SK-N-SH (cell line): ENCODE measurements around the gene TNRC6B. TPM values are rescaled to one million over a fixed set of nuclear protein-coding genes. Genes with fewer than 3 reads are reported as not detected.
A peak's percentile ranks its signal among the peaks of the same experiment; 100 is the strongest.

Experiments used
- CTCF ChIA-PET: fragments of 300-600, 350-600 bp; formaldehyde crosslinking; extraction: SDS; loops from one replicate; lab custom pipeline; 2021; lab: Yijun Ruan, JAX
- POLR2A ChIA-PET: fragments of 350-600 bp; sonication (Branson Sonifier 250); formaldehyde crosslinking; extraction: SDS; loops from one replicate; lab custom pipeline; 2020; ENCODE audit warnings: antibody characterized with exemption, inconsistent platforms; lab: Yijun Ruan, JAX
- DNase-seq: peaks from one replicate; pipeline ENCODE4 v3.0.0; 2012
- H2AFZ ChIP-seq: fragments of 200-600 bp; sonication (generic); 2 replicates; pipeline ENCODE4 v1.8.1; 2016; ENCODE audit warnings: antibody characterized with exemption, mild to moderate bottlenecking, low read depth
- H3F3A ChIP-seq: fragments of 200-600 bp; sonication (generic); replicated peaks from 2 replicates; pipeline ENCODE3; 2016; ENCODE audit warnings: antibody characterized with exemption, mild to moderate bottlenecking; ENCODE audit not compliant: insufficient read depth
- H3K27ac ChIP-seq, 2 experiments: fragments of 200-500 bp in 1 of 2; fragments of 200-600 bp in 1 of 2; sonication (Bioruptor generic) in 1 of 2; sonication (generic), shearing (Covaris generic) in 1 of 2; 2 replicates each; pipeline versions ENCODE4 v1.5.1 to v1.6.1; 2014 to 2016; ENCODE audit warnings: low read depth in 2 of 2, inconsistent platforms in 1 of 2, low read length in 1 of 2, mild to moderate bottlenecking in 1 of 2, mixed read lengths in 1 of 2
- H3K27me3 ChIP-seq: fragments of 200-600 bp; sonication (generic), shearing (Covaris generic); 2 replicates; pipeline ENCODE4 v1.6.1; 2016; ENCODE audit warnings: mixed run types; ENCODE audit not compliant: insufficient read depth
- H3K36me3 ChIP-seq, 2 experiments: fragments of 200-500 bp in 1 of 2; fragments of 200-600 bp in 1 of 2; sonication (Bioruptor generic) in 1 of 2; sonication (generic) in 1 of 2; replicated peaks in 1 of 2; 2 replicates each; pipeline versions ENCODE3 to v1.5.1; 2014 to 2016; ENCODE audit warnings: low read length in 1 of 2, mild to moderate bottlenecking in 1 of 2; ENCODE audit not compliant: insufficient read depth in 2 of 2, control insufficient read depth in 1 of 2
- H3K4me1 ChIP-seq, 2 experiments: fragments of 200-500 bp in 1 of 2; fragments of 200-600 bp in 1 of 2; sonication (Bioruptor generic) in 1 of 2; sonication (generic), shearing (Covaris generic) in 1 of 2; 2 replicates each; pipeline versions ENCODE4 v1.5.1 to v1.6.1; 2014 to 2016; ENCODE audit warnings: low read depth in 1 of 2, low read length in 1 of 2, mixed run types in 1 of 2; ENCODE audit not compliant: insufficient read depth in 2 of 2, control insufficient read depth in 1 of 2
- H3K4me2 ChIP-seq: fragments of 200-600 bp; sonication (generic), shearing (Covaris generic); 2 replicates; pipeline ENCODE4 v1.6.1; 2017; ENCODE audit warnings: mixed run types
- H3K4me3 ChIP-seq, 2 experiments: fragments of 200-500 bp in 1 of 2; fragments of 200-600 bp in 1 of 2; sonication (Bioruptor generic) in 1 of 2; sonication (generic), shearing (Covaris generic) in 1 of 2; 2 replicates each; pipeline versions ENCODE4 v1.5.1 to v1.8.1; 2014 to 2016; ENCODE audit warnings: low read depth in 2 of 2, inconsistent platforms in 1 of 2, low read length in 1 of 2, mild to moderate bottlenecking in 1 of 2, mixed read lengths in 1 of 2, moderate library complexity in 1 of 2
- H3K79me2 ChIP-seq: fragments of 200-600 bp; sonication (generic); 2 replicates; pipeline ENCODE4 v1.8.1; 2017; ENCODE audit warnings: mild to moderate bottlenecking; ENCODE audit not compliant: insufficient read depth
- H3K9ac ChIP-seq: fragments of 200-600 bp; sonication (generic); 2 replicates; pipeline ENCODE4 v1.6.1; 2017; ENCODE audit warnings: mixed run types
- H3K9me2 ChIP-seq: fragments of 200-600 bp; sonication (generic); 2 replicates; pipeline ENCODE4 v1.6.1; 2017; ENCODE audit warnings: mixed run types
- H3K9me3 ChIP-seq: fragments of 200-600 bp; sonication (generic); 2 replicates; pipeline ENCODE4 v1.6.1; 2017; ENCODE audit warnings: mixed run types, mild to moderate bottlenecking, moderate library complexity
- H4K20me1 ChIP-seq: fragments of 200-600 bp; sonication (generic); 2 replicates; pipeline ENCODE4 v1.6.1; 2017; ENCODE audit warnings: mild to moderate bottlenecking, mixed run types; ENCODE audit not compliant: insufficient read depth
- CTCF ChIP-seq: fragments of 200-600 bp; sonication (generic); IDR thresholded peaks from 2 replicates; pipeline ENCODE4 v1.6.1; 2017; ENCODE audit warnings: antibody characterized with exemption, mild to moderate bottlenecking, moderate library complexity
- EZH2phosphoT487 ChIP-seq: fragments of 200-600 bp; sonication (generic); IDR thresholded peaks from 2 replicates; pipeline ENCODE4 v1.6.1; 2017; ENCODE audit warnings: low read depth, mixed run types, mild to moderate bottlenecking, antibody characterized with exemption, moderate library complexity, borderline replicate concordance
- FOSL2 ChIP-seq: IDR thresholded peaks from 2 replicates; pipeline ENCODE4 v1.4.0; 2012; ENCODE audit warnings: low read depth, mild to moderate bottlenecking, moderate library complexity, borderline replicate concordance
- FOXM1 ChIP-seq: IDR thresholded peaks from 2 replicates; pipeline ENCODE4 v1.4.0; 2012; ENCODE audit warnings: low read depth, mild to moderate bottlenecking
- IRF3 ChIP-seq: fragments of 150-350 bp; IDR thresholded peaks from 2 replicates; pipeline ENCODE4 v1.6.1; 2016; ENCODE audit warnings: mild to moderate bottlenecking, low read depth, low read length
- JUND ChIP-seq: IDR thresholded peaks from 2 replicates; pipeline ENCODE4 v1.4.0; 2012
- MEF2A ChIP-seq: IDR thresholded peaks from 2 replicates; pipeline ENCODE4 v1.4.0; 2012; ENCODE audit warnings: low read depth, borderline replicate concordance
- NRF1 ChIP-seq: IDR thresholded peaks from 2 replicates; pipeline ENCODE4 v1.6.1; 2012; ENCODE audit warnings: low read depth, mild to moderate bottlenecking, low read length
- POLR2AphosphoS5 ChIP-seq: IDR thresholded peaks from 2 replicates; pipeline ENCODE4 v1.6.1; 2012; ENCODE audit warnings: low read depth, low read length
- RFX5 ChIP-seq: IDR thresholded peaks from 2 replicates; pipeline ENCODE4 v1.6.1; 2012; ENCODE audit warnings: mild to moderate bottlenecking, improper control_type of control experiment, low read length
- TCF12 ChIP-seq: IDR thresholded peaks from 2 replicates; pipeline ENCODE4 v1.4.0; 2012
- TEAD4 ChIP-seq: IDR thresholded peaks from 2 replicates; pipeline ENCODE4 v1.4.0; 2012; ENCODE audit warnings: mild to moderate bottlenecking, borderline replicate concordance; ENCODE audit not compliant: insufficient read depth
- WGBS: methylation state at CpG from one replicate; pipeline ENCODE4 v1.1.6; 2017; ENCODE audit warnings: low lambda C conversion rate; 5-methylcytosine and 5-hydroxymethylcytosine counted together
- polyA plus RNA-seq, 3 experiments: library from polyadenylated mRNA; depleted of rRNA; stranded (reverse); fragments of >200 nt; gene quantifications; 2 replicates each; pipeline ENCODE4 v1.2.3, GENCODE V29; 2012
- TF ChIP-seq, protein P1 (sequence below): IDR thresholded peaks from 2 replicates; pipeline ENCODE4 v1.4.0; 2012; ENCODE audit warnings: low read depth, borderline replicate concordance

Gene TNRC6B
- polyA plus RNA-seq, 1 of the 3 experiments (the other 2 are of a cell fraction): 1.2 TPM

DNA sequence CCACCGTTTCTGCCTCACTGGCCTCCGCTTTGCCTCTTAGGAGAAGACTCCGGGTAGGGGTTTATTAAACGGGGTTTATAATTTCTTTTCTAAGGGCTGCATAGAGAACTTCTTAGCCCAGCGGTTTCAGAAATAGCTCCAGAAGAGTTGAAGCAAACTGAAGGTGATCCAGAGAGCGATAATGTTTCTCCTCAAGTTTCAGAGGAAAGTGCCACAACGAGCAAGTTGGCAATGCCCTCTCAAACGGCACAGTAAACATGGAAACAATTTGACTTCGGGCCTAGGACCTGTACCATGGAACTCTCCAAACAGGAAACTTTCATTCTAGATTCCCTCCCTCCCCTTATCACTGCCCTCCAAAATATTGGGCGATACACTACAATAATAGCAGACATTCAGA is 169.6 kb downstream of the TNRC6B start:
- no peak overlapping the region for H2AFZ ChIP-seq
- no peak for DNase-seq

More for the DNA sequence above, 169.6 kb downstream of the TNRC6B start:
- H3K79me2 ChIP-seq: peaks cover 48% of the 10 kb centered on the region
- no peaks in the 10 kb centered on the region for H3K9me2 ChIP-seq
- no peaks in the 10 kb centered on the region for H3K9me3 ChIP-seq
- ChIA-PET POLR2A (interaction anchor here (0.9 to 1.8 kb wide), 5 partner anchors 11 to 304 kb away, joined by 3 to 7 read pairs (median 3); partner anchors contain the start of gene TNRC6B), CTCF (interaction anchor here (0.7 to 3.1 kb wide), 16 partner anchors 9 to 813 kb away, joined by 3 to 19 read pairs (median 4); no protein-coding TSS in a partner anchor)
- no peak for TF ChIP-seq TEAD4
- TF ChIP-seq, protein P1, sequence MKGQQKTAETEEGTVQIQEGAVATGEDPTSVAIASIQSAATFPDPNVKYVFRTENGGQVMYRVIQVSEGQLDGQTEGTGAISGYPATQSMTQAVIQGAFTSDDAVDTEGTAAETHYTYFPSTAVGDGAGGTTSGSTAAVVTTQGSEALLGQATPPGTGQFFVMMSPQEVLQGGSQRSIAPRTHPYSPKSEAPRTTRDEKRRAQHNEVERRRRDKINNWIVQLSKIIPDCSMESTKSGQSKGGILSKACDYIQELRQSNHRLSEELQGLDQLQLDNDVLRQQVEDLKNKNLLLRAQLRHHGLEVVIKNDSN: no peak
- no peak for TF ChIP-seq CTCF
- no peak for TF ChIP-seq POLR2AphosphoS5
- TF ChIP-seq FOXM1: no peak
- no peak for TF ChIP-seq TCF12
- no peak for TF ChIP-seq NRF1
- no peak for TF ChIP-seq EZH2phosphoT487
- no peak for TF ChIP-seq IRF3
- no peak for TF ChIP-seq MEF2A
- TF ChIP-seq FOSL2: no peak
- no peak for TF ChIP-seq JUND
- no peak for TF ChIP-seq RFX5
- 19% methylated on average over 7 of the region's 10 CpGs for WGBS
- peaks cover 0 to 5% of the 10 kb centered on the region in 2 experiments; a peak in 3 of 4 replicates for H3K4me1 ChIP-seq
- H3K27me3 ChIP-seq: no peaks in the 10 kb centered on the region
- H3K9ac ChIP-seq: peak overlapping the region; percentile 84; the same call in 1 of the 2 replicates
- H3K4me3 ChIP-seq: peak overlapping the region; percentile 67 to 71
- no peaks in the 10 kb centered on the region for H3F3A ChIP-seq
- H3K36me3 ChIP-seq: peaks cover 9 to 10% of the 10 kb centered on the region in 2 experiments
- H3K27ac ChIP-seq: peak overlapping the region; percentile 80 to 90; a peak in 3 of 4 replicates
- no peaks in the 10 kb centered on the region; the same call in 1 of the 2 replicates for H4K20me1 ChIP-seq
- H3K4me2 ChIP-seq: peak overlapping the region; percentile 81
